Testis (tissue), 3 donors: ENCODE results near the gene ZDHHC7. TPM values are rescaled to one million over a fixed set of nuclear protein-coding genes. Genes with fewer than 3 reads are reported as not detected.
A peak's percentile ranks its signal among the peaks of the same experiment; 100 is the strongest.

Experiments used
- DNase-seq: peaks from one replicate; pipeline ENCODE4 v3.0.0-alpha.2; 2019
- H3K27ac ChIP-seq, 2 donors: fragments of 200-600 bp; sonication (generic); one replicate each; pipeline ENCODE4 v1.5.1; 2019
- H3K27me3 ChIP-seq: fragments of 200-600 bp; sonication (generic); one replicate; pipeline ENCODE4 v1.5.1; 2019
- H3K36me3 ChIP-seq: fragments of 200-600 bp; sonication (generic); one replicate; pipeline ENCODE4 v1.5.1; 2017; ENCODE audit warnings: low read depth; ENCODE audit errors: missing control alignments
- H3K4me1 ChIP-seq: fragments of 200-600 bp; sonication (generic); one replicate; pipeline ENCODE4 v1.5.1; 2019
- H3K4me3 ChIP-seq, 2 donors: fragments of 200-600 bp; sonication (generic); one replicate each; pipeline ENCODE4 v1.5.1; 2017 to 2019
- H3K9me3 ChIP-seq: fragments of 200-600 bp; sonication (generic); one replicate; pipeline ENCODE4 v1.5.1; 2017
- POLR2A ChIP-seq: fragments of 450-650 bp; IDR thresholded peaks from one replicate; pipeline ENCODE4 v1.6.1; 2017; ENCODE audit warnings: antibody characterized with exemption, mild to moderate bottlenecking, moderate library complexity
- WGBS, 2 donors: methylation state at CpG; one replicate each; pipeline ENCODE4 v1.1.5; 2018; 5-methylcytosine and 5-hydroxymethylcytosine counted together
- intact Hi-C: fragments of 100-400 bp; cut with DNase I; formaldehyde crosslinking; loops from one replicate; pipeline ENCODE4 v1.15.1; 2023; ENCODE audit warnings: low total_unique reads
- polyA plus RNA-seq: library from polyadenylated mRNA; stranded (reverse); fragments of 350-450 nt; fragmentation: Illumina TruSeq; extraction: RNeasy Lipid Tissue Mini Kit (QIAGEN cat#74804); gene quantifications from one replicate; pipeline ENCODE4 v1.2.3, GENCODE V29; 2014; ENCODE audit warnings: low read depth, low replicate concordance; ENCODE audit not compliant: insufficient read depth
- total RNA-seq, 2 donors: library from RNA; depleted of rRNA; stranded (reverse); fragments of >200 nt; gene quantifications; one replicate each; pipeline ENCODE4 v1.2.3, GENCODE V29; 2016
- TF ChIP-seq, protein P1 (sequence below), 3 experiments: fragments of 450-650 bp in 2 of 3; fragments of 200-600 bp in 1 of 3; sonication (generic) in 1 of 3; IDR thresholded peaks; one replicate each; pipeline ENCODE4 v1.5.1; 2016 to 2019; ENCODE audit warnings: antibody characterized with exemption in 3 of 3, mild to moderate bottlenecking in 2 of 3, moderate library complexity in 1 of 3

Gene ZDHHC7
- total and polyA plus RNA-seq, 3 donors from 2014 or later = 29.4 to 42.7 (median 35.0) TPM

DNA sequence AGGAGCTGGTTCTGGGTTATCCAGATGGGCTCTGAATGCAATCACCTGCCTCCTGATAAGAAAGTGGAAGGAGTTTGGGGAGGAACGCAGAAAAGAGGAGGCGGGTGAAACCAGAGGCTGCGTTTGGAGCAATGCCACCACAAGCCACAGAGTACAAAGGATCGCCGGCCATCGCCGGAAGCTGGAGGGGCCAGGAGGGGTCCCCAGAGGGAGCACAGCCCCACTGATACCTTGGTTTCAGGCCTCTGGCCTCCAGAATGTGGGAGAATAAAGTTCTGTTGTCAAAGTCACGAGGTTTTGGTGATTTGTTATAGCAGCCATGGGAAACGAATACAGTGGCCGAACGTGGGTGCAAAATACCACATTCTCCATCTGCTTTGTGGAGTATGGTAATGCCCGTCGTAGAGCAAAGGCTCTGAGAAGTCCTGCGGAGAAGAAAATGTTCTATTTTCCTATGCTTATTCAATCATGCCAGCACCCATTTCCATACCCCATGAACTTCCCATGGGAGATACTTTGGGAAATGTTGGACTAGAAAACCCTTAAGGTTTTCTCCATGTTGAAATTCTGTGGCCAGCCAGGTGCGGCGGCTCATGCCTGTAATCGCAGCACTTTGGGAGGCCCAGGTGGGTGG lies 51.4 kb downstream of the ZDHHC7 start:
- H3K27me3 ChIP-seq = no peaks in the 10 kb centered on the region
- no peaks in the 10 kb centered on the region for H3K36me3 ChIP-seq
- no peak overlapping the region for H3K27ac ChIP-seq
- TF ChIP-seq, protein P1, sequence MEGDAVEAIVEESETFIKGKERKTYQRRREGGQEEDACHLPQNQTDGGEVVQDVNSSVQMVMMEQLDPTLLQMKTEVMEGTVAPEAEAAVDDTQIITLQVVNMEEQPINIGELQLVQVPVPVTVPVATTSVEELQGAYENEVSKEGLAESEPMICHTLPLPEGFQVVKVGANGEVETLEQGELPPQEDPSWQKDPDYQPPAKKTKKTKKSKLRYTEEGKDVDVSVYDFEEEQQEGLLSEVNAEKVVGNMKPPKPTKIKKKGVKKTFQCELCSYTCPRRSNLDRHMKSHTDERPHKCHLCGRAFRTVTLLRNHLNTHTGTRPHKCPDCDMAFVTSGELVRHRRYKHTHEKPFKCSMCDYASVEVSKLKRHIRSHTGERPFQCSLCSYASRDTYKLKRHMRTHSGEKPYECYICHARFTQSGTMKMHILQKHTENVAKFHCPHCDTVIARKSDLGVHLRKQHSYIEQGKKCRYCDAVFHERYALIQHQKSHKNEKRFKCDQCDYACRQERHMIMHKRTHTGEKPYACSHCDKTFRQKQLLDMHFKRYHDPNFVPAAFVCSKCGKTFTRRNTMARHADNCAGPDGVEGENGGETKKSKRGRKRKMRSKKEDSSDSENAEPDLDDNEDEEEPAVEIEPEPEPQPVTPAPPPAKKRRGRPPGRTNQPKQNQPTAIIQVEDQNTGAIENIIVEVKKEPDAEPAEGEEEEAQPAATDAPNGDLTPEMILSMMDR (IDR thresholded peaks at IDR 0.05) = no peak
- no peak for TF ChIP-seq POLR2A
- no peak for DNase-seq
- intact Hi-C loops = no loop called here
- no peak overlapping the region for H3K4me3 ChIP-seq
- H3K9me3 ChIP-seq = no peaks in the 10 kb centered on the region
- WGBS, 2 donors = 78 to 85% methylated on average over 17 of the region's 17 CpGs
- no peaks in the 10 kb centered on the region for H3K4me1 ChIP-seq

DNA sequence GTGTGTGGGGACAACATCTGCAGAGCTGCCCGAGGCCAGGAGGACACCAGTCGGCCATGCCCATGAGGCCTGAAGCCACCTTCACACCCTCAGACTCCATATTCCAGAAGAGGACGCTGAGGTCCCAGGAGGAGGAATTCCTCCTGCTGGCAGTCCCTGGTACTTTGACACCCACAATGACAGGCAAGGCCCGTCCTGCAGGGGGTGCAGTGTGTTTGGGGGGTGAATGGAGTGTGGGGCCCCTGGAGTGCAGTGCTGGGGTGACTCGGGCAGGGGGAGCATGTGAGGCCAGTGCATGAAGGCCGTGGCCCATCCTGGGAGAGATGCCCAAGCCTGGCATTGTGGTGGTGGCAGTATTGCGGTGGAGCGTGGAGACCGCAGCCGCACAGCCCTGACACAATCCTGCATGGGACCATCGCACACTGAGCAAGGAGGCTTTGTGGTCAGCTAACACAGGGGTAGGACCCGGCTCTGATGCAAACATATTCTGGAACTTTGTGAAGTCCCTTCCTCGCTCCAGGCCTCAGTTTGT lies 52.2 kb downstream of the ZDHHC7 start:
- no peak for DNase-seq
- TF ChIP-seq POLR2A = no peak
- TF ChIP-seq, protein P1 (IDR thresholded peaks at IDR 0.05) = peak in 1 of 3 experiments; percentile 20
- Histone ChIP-seq H3K36me3 (no peaks in the 10 kb centered on the region), H3K4me1 (no peaks in the 10 kb centered on the region), H3K27me3 (no peaks in the 10 kb centered on the region), H3K4me3 (no peak overlapping the region), H3K9me3 (no peaks in the 10 kb centered on the region), H3K27ac (no peak overlapping the region)
- intact Hi-C loops = no loop called here
- 93 to 94% methylated on average over 9 to 13 of the region's 13 CpGs for WGBS, 2 donors

DNA sequence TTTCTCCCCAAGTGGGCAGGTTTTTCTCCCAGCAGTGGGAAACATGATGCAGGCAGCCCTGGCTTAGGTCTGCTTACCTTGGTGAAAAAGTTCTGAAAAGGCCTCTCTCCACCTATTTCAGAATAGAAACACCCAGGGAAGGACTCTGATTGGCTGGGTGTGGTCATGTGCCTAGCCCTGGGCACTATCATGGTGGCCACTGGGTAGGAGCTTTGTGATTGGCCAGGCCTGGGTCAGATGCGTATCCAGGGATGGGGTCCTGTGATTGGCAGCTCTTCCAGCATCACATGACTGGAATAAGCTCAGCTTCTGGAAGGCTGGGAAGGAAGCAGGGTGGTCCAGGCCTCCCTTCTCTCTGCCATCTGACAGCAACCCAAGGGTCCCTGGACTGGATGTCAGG lies 53.5 kb downstream of the ZDHHC7 start:
- H3K36me3 ChIP-seq = no peaks in the 10 kb centered on the region
- peaks cover 12% of the 10 kb centered on the region for H3K4me1 ChIP-seq
- 83 to 100% methylated on average over 1 of the region's 1 CpG for WGBS, 2 donors
- intact Hi-C loops = no loop called here
- H3K9me3 ChIP-seq = no peaks in the 10 kb centered on the region
- no peaks in the 10 kb centered on the region for H3K27me3 ChIP-seq
- no peak overlapping the region for H3K27ac ChIP-seq
- DNase-seq = no peak
- H3K4me3 ChIP-seq = no peak overlapping the region
- no peak for TF ChIP-seq POLR2A
- TF ChIP-seq, protein P1 (IDR thresholded peaks at IDR 0.05) = no peak

DNA sequence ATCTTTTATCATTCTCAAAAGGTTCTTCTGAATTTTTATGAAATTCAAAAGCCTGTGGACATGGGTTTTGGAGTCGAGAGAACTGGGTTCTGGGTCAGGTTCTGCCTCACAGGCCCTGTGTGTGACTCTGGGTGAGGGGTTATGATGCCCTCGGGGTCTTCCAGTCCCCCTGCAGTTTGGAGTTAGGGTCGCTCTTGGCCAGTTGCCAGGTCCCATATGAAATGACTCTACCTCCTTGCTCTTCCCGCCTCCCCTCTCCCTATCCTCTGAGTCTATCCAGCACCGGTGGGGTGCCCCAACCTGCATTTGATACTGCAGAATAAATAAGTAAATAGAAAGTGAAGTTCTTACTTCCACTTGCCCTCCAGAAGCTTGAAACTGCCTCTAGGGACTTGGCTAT lies 54.1 kb downstream of the ZDHHC7 start:
- DNase-seq = no peak
- no peak overlapping the region for H3K27ac ChIP-seq
- peaks cover 18% of the 10 kb centered on the region for H3K4me1 ChIP-seq
- 92 to 96% methylated on average over 4 to 5 of the region's 5 CpGs for WGBS, 2 donors
- intact Hi-C loops = no loop called here
- no peaks in the 10 kb centered on the region for H3K9me3 ChIP-seq
- H3K27me3 ChIP-seq = no peaks in the 10 kb centered on the region
- H3K4me3 ChIP-seq = no peak overlapping the region
- TF ChIP-seq, protein P1 (IDR thresholded peaks at IDR 0.05) = no peak
- no peak for TF ChIP-seq POLR2A
- no peaks in the 10 kb centered on the region for H3K36me3 ChIP-seq

DNA sequence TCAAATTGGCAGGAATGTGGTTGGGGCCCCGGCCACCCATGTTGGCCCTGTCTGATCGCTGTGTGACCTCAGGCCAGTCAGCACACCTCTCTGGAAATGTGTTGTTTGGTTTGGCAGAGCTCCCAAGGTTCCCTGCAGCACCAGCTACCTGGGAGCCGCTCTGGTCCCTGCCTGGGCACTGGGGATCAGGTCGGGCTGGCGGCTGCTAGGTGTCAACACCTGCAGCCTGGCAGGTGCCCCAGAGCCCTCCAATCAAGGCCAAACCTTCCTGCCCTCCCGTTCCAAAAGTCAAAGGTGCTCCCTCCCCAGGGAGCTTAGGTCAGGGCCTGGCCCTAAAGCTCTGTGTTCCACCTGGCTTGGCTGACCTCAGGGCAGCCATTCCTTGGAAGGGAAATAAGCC lies 55.9 kb downstream of the ZDHHC7 start:
- no peaks in the 10 kb centered on the region for H3K9me3 ChIP-seq
- peaks cover 24% of the 10 kb centered on the region for H3K4me1 ChIP-seq
- H3K4me3 ChIP-seq = no peak overlapping the region
- no peaks in the 10 kb centered on the region for H3K36me3 ChIP-seq
- WGBS, 2 donors = 83 to 100% methylated on average over 1 to 6 of the region's 6 CpGs
- TF ChIP-seq POLR2A = no peak
- TF ChIP-seq, protein P1 (IDR thresholded peaks at IDR 0.05) = no peak
- H3K27me3 ChIP-seq = no peaks in the 10 kb centered on the region
- intact Hi-C loops = no loop called here
- DNase-seq = no peak
- H3K27ac ChIP-seq = no peak overlapping the region
